Measurements from ENCODE around the gene ARG2.
"Not testable (repeated sequence)": the region's sequence is repeated elsewhere in the genome, so short reads cannot be mapped to it uniquely, and the experiment has no call there.

GRCh38 chr14:67600562-67600974 lies 19.2 kb upstream of the ARG2 start:
- not testable (repeated sequence) for TF ChIP-seq CTCF (IDR thresholded peaks at IDR 0.05; ENCODE audit: poor library complexity); EZH2 (IDR thresholded peaks at IDR 0.05; ENCODE audit: borderline replicate concordance)
